Measurements from ENCODE around the gene RFX8. TPM values are rescaled to one million over a fixed set of nuclear protein-coding genes. Genes with fewer than 3 reads are reported as not detected.

The RFX8 gene
- polyA plus RNA-seq, 4 donors, result 0.10 to 0.35 TPM; not detected in 2

DNA sequence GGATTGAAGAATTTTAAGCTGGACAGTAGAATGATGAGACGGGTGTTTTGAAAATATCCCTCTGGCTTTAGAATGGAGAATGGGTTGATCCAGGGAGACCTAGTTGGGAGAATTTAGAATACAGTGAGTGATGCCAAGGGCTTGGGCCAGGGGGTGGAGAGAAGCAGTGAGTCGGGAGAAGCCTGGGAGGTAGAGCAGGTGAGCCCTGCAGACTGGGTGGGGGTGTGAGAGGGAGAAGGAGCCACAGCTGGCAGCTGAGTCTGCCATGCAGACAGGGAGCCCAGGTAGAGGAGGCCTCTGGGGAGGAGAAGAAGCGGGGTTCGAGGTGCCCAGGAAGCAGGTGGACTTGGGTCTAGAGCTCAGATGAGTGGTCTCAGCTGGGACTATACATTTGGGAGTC, 105.8 kb downstream of the RFX8 start:
- no peaks in the 10 kb centered on the region for H3K4me1 ChIP-seq (ENCODE audit: control insufficient read depth in 3 of 3, insufficient read depth in 2 of 3, low read depth in 1 of 3, low read length in 2 of 3)
- H3K27ac ChIP-seq (ENCODE audit: low read depth in 1 of 3, low read length in 2 of 3), result no peak overlapping the region
- 80 to 98% (median 86%) methylated on average over 4 of the region's 4 CpGs for WGBS, 3 donors
- H3K4me3 ChIP-seq (ENCODE audit: low read depth in 1 of 3, low read length in 3 of 3), result no peak overlapping the region
- FAIRE-seq (no peak), DNase-seq (no peak)
- H3K9me3 ChIP-seq (ENCODE audit: control insufficient read depth in 2 of 2, insufficient read depth in 1 of 2, low read depth in 1 of 2, low read length in 1 of 2), result no peaks in the 10 kb centered on the region
- no peaks in the 10 kb centered on the region for H3K27me3 ChIP-seq (ENCODE audit: control insufficient read depth in 3 of 3, insufficient read depth in 3 of 3, low read length in 3 of 3)
- no peaks in the 10 kb centered on the region for H3K36me3 ChIP-seq (ENCODE audit: control insufficient read depth in 3 of 3, insufficient read depth in 2 of 3, low read depth in 1 of 3, low read length in 3 of 3)

DNA sequence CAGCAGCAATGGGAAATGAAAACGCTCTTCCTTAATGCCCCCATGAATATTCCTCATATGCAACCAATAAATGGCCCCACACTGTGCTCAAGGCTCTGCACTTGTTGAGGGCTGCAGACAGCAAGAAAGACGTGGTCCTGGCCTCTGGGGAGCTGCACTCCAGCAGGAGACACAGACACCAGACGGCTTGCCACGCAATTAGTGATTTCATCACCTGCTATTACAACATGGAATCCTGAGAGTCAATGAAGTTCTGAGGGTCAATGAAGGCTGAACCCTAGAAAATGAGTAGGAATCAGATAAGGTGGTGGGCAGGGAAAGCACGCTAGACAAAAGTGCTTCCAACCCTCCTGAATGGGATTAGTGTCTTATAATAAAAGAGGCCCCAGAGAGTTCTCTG, 106.5 kb downstream of the RFX8 start:
- FAIRE-seq, result no peak
- WGBS, 3 donors, result 67 to 81% (median 74%) methylated on average over 5 of the region's 5 CpGs

DNA sequence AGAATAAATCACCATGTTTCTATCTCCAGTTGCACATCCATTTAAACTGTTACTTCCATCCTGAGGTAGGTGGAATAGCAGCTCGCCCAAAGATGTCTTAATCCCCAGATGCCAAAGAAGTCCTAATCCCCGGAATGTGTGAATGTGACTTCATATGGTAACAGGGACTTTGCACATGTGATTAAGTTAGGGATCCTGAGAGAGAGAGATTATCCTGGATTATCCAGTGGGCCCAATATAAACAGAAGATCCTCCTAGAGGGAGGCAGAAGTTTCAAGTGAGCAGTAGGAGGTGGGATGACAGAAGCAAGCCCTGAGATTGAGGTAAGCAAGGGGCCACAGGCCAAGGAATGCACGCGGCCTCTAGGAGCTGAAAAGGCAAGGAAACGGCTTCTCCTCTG, 107.4 kb downstream of the RFX8 start:
- no peak overlapping the region for H3K27ac ChIP-seq (ENCODE audit: low read depth in 1 of 3, low read length in 2 of 3)
- FAIRE-seq (no peak), DNase-seq (no peak)
- H3K27me3 ChIP-seq (ENCODE audit: control insufficient read depth in 3 of 3, insufficient read depth in 3 of 3, low read length in 3 of 3), result no peaks in the 10 kb centered on the region
- H3K4me1 ChIP-seq (ENCODE audit: control insufficient read depth in 3 of 3, insufficient read depth in 2 of 3, low read depth in 1 of 3, low read length in 2 of 3), result no peaks in the 10 kb centered on the region
- no peaks in the 10 kb centered on the region for H3K36me3 ChIP-seq (ENCODE audit: control insufficient read depth in 3 of 3, insufficient read depth in 2 of 3, low read depth in 1 of 3, low read length in 3 of 3)
- no peaks in the 10 kb centered on the region for H3K9me3 ChIP-seq (ENCODE audit: control insufficient read depth in 2 of 2, insufficient read depth in 1 of 2, low read depth in 1 of 2, low read length in 1 of 2)
- H3K4me3 ChIP-seq (ENCODE audit: low read depth in 1 of 3, low read length in 3 of 3), result no peak overlapping the region
- 82 to 93% (median 88%) methylated on average over 5 of the region's 5 CpGs for WGBS, 3 donors

More for the DNA sequence above, 106.5 kb downstream of the RFX8 start:
- Histone ChIP-seq H3K9me3 (ENCODE audit: control insufficient read depth in 2 of 2, insufficient read depth in 1 of 2, low read depth in 1 of 2, low read length in 1 of 2) (no peaks in the 10 kb centered on the region), H3K4me1 (ENCODE audit: control insufficient read depth in 3 of 3, insufficient read depth in 2 of 3, low read depth in 1 of 3, low read length in 2 of 3) (no peaks in the 10 kb centered on the region), H3K4me3 (ENCODE audit: low read depth in 1 of 3, low read length in 3 of 3) (no peak overlapping the region), H3K27ac (ENCODE audit: low read depth in 1 of 3, low read length in 2 of 3) (no peak overlapping the region), H3K36me3 (ENCODE audit: control insufficient read depth in 3 of 3, insufficient read depth in 2 of 3, low read depth in 1 of 3, low read length in 3 of 3) (no peaks in the 10 kb centered on the region), H3K27me3 (ENCODE audit: control insufficient read depth in 3 of 3, insufficient read depth in 3 of 3, low read length in 3 of 3) (no peaks in the 10 kb centered on the region)
- peak in 1 of 2 donors; percentile 62 for DNase-seq

DNA sequence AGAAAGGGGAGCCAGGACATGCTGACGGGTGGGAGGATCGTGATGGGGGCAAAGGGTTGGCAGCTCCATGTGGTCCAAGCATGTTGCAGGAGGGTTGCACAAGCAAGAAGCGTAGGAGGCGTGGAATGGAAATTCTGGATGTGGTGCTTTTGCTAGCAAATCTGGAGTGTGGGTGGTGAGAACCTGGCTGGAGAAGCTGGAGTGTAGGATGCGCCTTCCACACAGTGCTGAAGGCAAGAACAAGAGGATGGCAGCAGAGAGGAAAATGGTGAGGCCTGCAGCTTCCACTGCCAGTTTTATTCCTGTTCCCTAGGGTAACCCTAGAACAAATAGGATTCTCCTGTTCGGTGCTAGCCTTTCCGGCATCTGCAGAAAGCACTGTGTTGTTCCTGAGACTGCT, 110.0 kb downstream of the RFX8 start:
- Histone ChIP-seq H3K27me3 (ENCODE audit: control insufficient read depth in 3 of 3, insufficient read depth in 3 of 3, low read length in 3 of 3) (no peaks in the 10 kb centered on the region), H3K9me3 (ENCODE audit: control insufficient read depth in 2 of 2, insufficient read depth in 1 of 2, low read depth in 1 of 2, low read length in 1 of 2) (no peaks in the 10 kb centered on the region), H3K27ac (ENCODE audit: low read depth in 1 of 3, low read length in 2 of 3) (no peak overlapping the region), H3K4me1 (ENCODE audit: control insufficient read depth in 3 of 3, insufficient read depth in 2 of 3, low read depth in 1 of 3, low read length in 2 of 3) (peaks cover 0 to 9% (median 3%) of the 10 kb centered on the region in 3 donors), H3K4me3 (ENCODE audit: low read depth in 1 of 3, low read length in 3 of 3) (no peak overlapping the region), H3K36me3 (ENCODE audit: control insufficient read depth in 3 of 3, insufficient read depth in 2 of 3, low read depth in 1 of 3, low read length in 3 of 3) (no peaks in the 10 kb centered on the region)
- FAIRE-seq (no peak), DNase-seq (no peak)
- 86 to 96% (median 95%) methylated on average over 7 of the region's 7 CpGs for WGBS, 3 donors

DNA sequence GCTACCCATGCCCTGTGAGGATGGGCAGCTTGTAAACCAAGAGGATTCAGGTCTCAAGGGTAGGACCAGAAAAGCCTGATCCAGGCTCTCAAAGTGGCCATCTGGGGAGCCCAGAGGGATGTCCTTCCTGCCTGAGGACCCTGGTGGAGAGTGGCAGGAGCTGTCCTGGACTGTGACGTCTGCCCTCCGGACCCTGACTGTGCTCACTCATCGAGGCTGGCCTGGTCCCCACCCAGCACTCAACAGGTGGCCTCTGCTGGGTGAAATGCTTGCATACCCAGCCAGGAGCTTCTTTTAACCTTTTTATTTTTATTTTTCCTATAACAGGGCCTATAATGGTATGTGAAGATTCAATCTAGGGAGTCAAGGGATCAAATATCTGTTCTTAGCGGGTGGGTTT, 112.1 kb downstream of the RFX8 start:
- Histone ChIP-seq H3K4me1 (ENCODE audit: control insufficient read depth in 3 of 3, insufficient read depth in 2 of 3, low read depth in 1 of 3, low read length in 2 of 3) (peaks cover 0 to 17% (median 3%) of the 10 kb centered on the region in 3 donors), H3K36me3 (ENCODE audit: control insufficient read depth in 3 of 3, insufficient read depth in 2 of 3, low read depth in 1 of 3, low read length in 3 of 3) (no peaks in the 10 kb centered on the region), H3K9me3 (ENCODE audit: control insufficient read depth in 2 of 2, insufficient read depth in 1 of 2, low read depth in 1 of 2, low read length in 1 of 2) (no peaks in the 10 kb centered on the region), H3K27ac (ENCODE audit: low read depth in 1 of 3, low read length in 2 of 3) (no peak overlapping the region), H3K27me3 (ENCODE audit: control insufficient read depth in 3 of 3, insufficient read depth in 3 of 3, low read length in 3 of 3) (no peaks in the 10 kb centered on the region), H3K4me3 (ENCODE audit: low read depth in 1 of 3, low read length in 3 of 3) (no peak overlapping the region)
- WGBS, 3 donors, result 73 to 86% (median 81%) methylated on average over 4 of the region's 4 CpGs
- FAIRE-seq (no peak), DNase-seq (no peak)

DNA sequence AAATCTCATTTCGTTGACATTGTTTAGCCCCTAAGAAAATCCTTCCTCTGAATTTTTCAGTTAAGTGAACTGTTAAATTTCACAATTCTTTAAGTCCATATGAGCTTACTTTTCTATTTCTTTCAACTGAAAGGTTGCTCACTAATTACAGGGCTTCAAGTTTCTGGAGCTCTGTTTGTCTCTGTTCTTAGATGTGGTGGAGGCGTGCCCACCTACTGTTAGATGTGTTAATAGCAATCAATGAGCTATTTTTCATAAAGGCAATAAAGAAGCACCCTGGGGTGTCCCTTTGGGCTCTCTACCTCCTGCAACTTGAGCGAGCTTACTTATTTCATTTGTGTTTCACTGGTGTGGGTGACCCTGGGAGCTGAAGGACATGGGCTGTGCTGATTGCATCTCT, 112.6 kb downstream of the RFX8 start:
- no peaks in the 10 kb centered on the region for H3K36me3 ChIP-seq (ENCODE audit: control insufficient read depth in 3 of 3, insufficient read depth in 2 of 3, low read depth in 1 of 3, low read length in 3 of 3)
- no peak overlapping the region for H3K4me3 ChIP-seq (ENCODE audit: low read depth in 1 of 3, low read length in 3 of 3)
- no peaks in the 10 kb centered on the region for H3K9me3 ChIP-seq (ENCODE audit: control insufficient read depth in 2 of 2, insufficient read depth in 1 of 2, low read depth in 1 of 2, low read length in 1 of 2)
- no peak for DNase-seq
- 82 to 90% (median 83%) methylated on average over 3 of the region's 3 CpGs for WGBS, 3 donors
- no peak overlapping the region for H3K27ac ChIP-seq (ENCODE audit: low read depth in 1 of 3, low read length in 2 of 3)
- peaks cover 0 to 17% (median 3%) of the 10 kb centered on the region in 3 donors for H3K4me1 ChIP-seq (ENCODE audit: control insufficient read depth in 3 of 3, insufficient read depth in 2 of 3, low read depth in 1 of 3, low read length in 2 of 3)
- no peaks in the 10 kb centered on the region for H3K27me3 ChIP-seq (ENCODE audit: control insufficient read depth in 3 of 3, insufficient read depth in 3 of 3, low read length in 3 of 3)
- no peak for FAIRE-seq

DNA sequence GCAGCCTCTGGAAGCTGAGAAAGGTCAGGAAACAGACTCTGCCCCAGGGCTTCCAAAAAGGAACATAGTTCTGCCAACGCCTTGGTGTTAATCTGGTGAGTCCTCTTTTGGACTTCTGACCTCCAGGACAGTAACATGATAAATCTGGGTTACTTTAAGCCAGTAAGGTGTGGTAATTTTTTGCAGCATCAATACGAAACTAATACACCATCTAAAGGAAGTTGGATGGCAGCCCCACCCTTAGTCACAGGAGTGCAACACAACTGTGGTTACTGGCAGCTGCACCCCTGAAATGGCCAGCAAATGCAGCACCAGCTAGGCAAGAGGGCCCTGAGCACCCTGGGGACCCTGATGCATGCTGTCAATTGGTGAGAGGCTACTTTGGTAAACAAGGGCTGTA, 113.4 kb downstream of the RFX8 start:
- FAIRE-seq (no peak), DNase-seq (peak in 1 of 2 donors; percentile 71)
- no peaks in the 10 kb centered on the region for H3K36me3 ChIP-seq (ENCODE audit: control insufficient read depth in 3 of 3, insufficient read depth in 2 of 3, low read depth in 1 of 3, low read length in 3 of 3)
- no peak overlapping the region for H3K4me3 ChIP-seq (ENCODE audit: low read depth in 1 of 3, low read length in 3 of 3)
- H3K9me3 ChIP-seq (ENCODE audit: control insufficient read depth in 2 of 2, insufficient read depth in 1 of 2, low read depth in 1 of 2, low read length in 1 of 2), result no peaks in the 10 kb centered on the region
- 5 to 37% (median 16%) methylated on average over 2 of the region's 2 CpGs for WGBS, 3 donors
- H3K4me1 ChIP-seq (ENCODE audit: control insufficient read depth in 3 of 3, insufficient read depth in 2 of 3, low read depth in 1 of 3, low read length in 2 of 3), result peaks cover 0 to 17% (median 3%) of the 10 kb centered on the region in 3 donors
- peak overlapping the region in 1 of 3 donors; percentile 65 for H3K27ac ChIP-seq (ENCODE audit: low read depth in 1 of 3, low read length in 2 of 3)
- H3K27me3 ChIP-seq (ENCODE audit: control insufficient read depth in 3 of 3, insufficient read depth in 3 of 3, low read length in 3 of 3), result no peaks in the 10 kb centered on the region

DNA sequence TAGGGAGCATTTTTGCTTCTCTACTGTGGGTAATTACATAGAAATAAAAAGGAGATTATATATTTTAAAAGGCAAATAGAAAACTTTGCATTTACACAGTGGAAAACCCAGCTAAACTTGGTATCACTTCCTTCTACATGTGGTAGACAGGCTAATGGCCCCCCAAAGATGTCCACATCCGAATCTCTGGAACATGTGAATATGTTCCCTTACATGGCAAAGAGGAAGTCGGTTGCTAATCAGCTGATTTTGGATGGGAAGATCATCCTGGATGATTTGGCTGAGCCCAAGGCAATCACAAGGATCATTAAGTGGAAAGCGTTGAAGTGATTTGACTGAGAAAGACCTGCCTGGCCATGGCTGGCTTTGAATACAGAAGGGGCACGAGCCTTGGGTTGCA, 113.8 kb downstream of the RFX8 start:
- H3K9me3 ChIP-seq (ENCODE audit: control insufficient read depth in 2 of 2, insufficient read depth in 1 of 2, low read depth in 1 of 2, low read length in 1 of 2), result no peaks in the 10 kb centered on the region
- peaks cover 0 to 17% (median 3%) of the 10 kb centered on the region in 3 donors for H3K4me1 ChIP-seq (ENCODE audit: control insufficient read depth in 3 of 3, insufficient read depth in 2 of 3, low read depth in 1 of 3, low read length in 2 of 3)
- peak overlapping the region in 1 of 3 donors; percentile 65 for H3K27ac ChIP-seq (ENCODE audit: low read depth in 1 of 3, low read length in 2 of 3)
- no peak for FAIRE-seq
- H3K36me3 ChIP-seq (ENCODE audit: control insufficient read depth in 3 of 3, insufficient read depth in 2 of 3, low read depth in 1 of 3, low read length in 3 of 3), result no peaks in the 10 kb centered on the region
- H3K4me3 ChIP-seq (ENCODE audit: low read depth in 1 of 3, low read length in 3 of 3), result no peak overlapping the region
- WGBS, 3 donors, result 67 to 74% (median 72%) methylated on average over 4 of the region's 4 CpGs
- H3K27me3 ChIP-seq (ENCODE audit: control insufficient read depth in 3 of 3, insufficient read depth in 3 of 3, low read length in 3 of 3), result no peaks in the 10 kb centered on the region
- DNase-seq, result no peak

DNA sequence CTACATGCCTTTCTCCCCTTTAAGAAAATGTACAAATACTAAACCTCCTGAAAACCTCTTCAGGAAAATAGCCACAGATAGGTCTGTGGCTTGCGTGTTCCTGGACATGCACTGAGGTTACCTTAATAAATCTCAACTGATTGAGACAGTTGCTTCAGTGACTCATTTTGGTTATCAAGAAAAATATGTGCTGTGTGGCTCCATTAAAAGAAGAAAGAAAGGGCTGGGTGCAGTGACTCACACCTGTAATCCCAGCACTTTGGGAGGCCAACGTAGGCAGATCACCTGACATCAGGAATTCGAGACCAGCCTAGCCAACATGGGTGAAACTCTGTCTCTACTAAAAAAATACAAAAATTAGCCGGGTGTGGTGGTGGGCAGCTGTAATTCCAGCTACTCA, 114.7 kb downstream of the RFX8 start:
- FAIRE-seq, result no peak
- DNase-seq, result peak; percentile 66 to 79

More for the DNA sequence above, 114.7 kb downstream of the RFX8 start:
- Histone ChIP-seq H3K4me3 (ENCODE audit: low read depth in 1 of 3, low read length in 3 of 3) (no peak overlapping the region), H3K27me3 (ENCODE audit: control insufficient read depth in 3 of 3, insufficient read depth in 3 of 3, low read length in 3 of 3) (no peaks in the 10 kb centered on the region), H3K36me3 (ENCODE audit: control insufficient read depth in 3 of 3, insufficient read depth in 2 of 3, low read depth in 1 of 3, low read length in 3 of 3) (no peaks in the 10 kb centered on the region), H3K27ac (ENCODE audit: low read depth in 1 of 3, low read length in 2 of 3) (peak overlapping the region in 1 of 3 donors; percentile 65), H3K9me3 (ENCODE audit: control insufficient read depth in 2 of 2, insufficient read depth in 1 of 2, low read depth in 1 of 2, low read length in 1 of 2) (no peaks in the 10 kb centered on the region), H3K4me1 (ENCODE audit: control insufficient read depth in 3 of 3, insufficient read depth in 2 of 3, low read depth in 1 of 3, low read length in 2 of 3) (peaks cover 0 to 17% (median 3%) of the 10 kb centered on the region in 3 donors)
- 17 to 55% (median 35%) methylated on average over 4 of the region's 4 CpGs for WGBS, 3 donors

Data from small intestine (tissue), 7 donors.